CD14-positive monocyte (primary cell): ENCODE measurements around the gene OR10P1. TPM values are rescaled to one million over a fixed set of nuclear protein-coding genes. Genes with fewer than 3 reads are reported as not detected.
A peak's percentile ranks its signal among the peaks of the same experiment; 100 is the strongest.

Source experiments
- DNase-seq, 3 donors: peaks; one replicate each; pipeline ENCODE4 v3.0.0-alpha.2; 2011 to 2022
- H2AFZ ChIP-seq: 2 replicates; pipeline ENCODE4 v1.6.0; 2012; ENCODE audit warnings: mild to moderate bottlenecking, low read depth, low read length, inconsistent platforms; ENCODE audit not compliant: insufficient read depth, poor library complexity, severe bottlenecking
- H3K27ac ChIP-seq, 2 donors: 1 replicate in 1 of 2; 2 replicates in 1 of 2; pipeline ENCODE4 v1.5.1; 2012 to 2013; ENCODE audit warnings: low read length in 2 of 2, control low read depth in 1 of 2, inconsistent platforms in 1 of 2, low read depth in 1 of 2, mild to moderate bottlenecking in 1 of 2
- H3K27me3 ChIP-seq, 2 donors: one replicate each; pipeline versions ENCODE4 v1.6.0 to v1.6.1; 2011 to 2013; ENCODE audit warnings: low read length in 2 of 2; ENCODE audit not compliant: control insufficient read depth in 2 of 2, insufficient read depth in 2 of 2
- H3K36me3 ChIP-seq, 2 donors: replicated peaks in 1 of 2; 1 replicate in 1 of 2; 2 replicates in 1 of 2; pipeline versions ENCODE4 v1.5.1 to v1.6.1; 2012 to 2013; ENCODE audit warnings: low read length in 2 of 2, control low read depth in 1 of 2, inconsistent platforms in 1 of 2, mild to moderate bottlenecking in 1 of 2; ENCODE audit not compliant: insufficient read depth in 2 of 2, control insufficient read depth in 1 of 2
- H3K4me1 ChIP-seq, 2 donors: 1 replicate in 1 of 2; 2 replicates in 1 of 2; pipeline versions ENCODE4 v1.5.1 to v1.6.1; 2012 to 2013; ENCODE audit warnings: low read length in 2 of 2, control low read depth in 1 of 2, inconsistent platforms in 1 of 2, mild to moderate bottlenecking in 1 of 2, moderate library complexity in 1 of 2; ENCODE audit not compliant: insufficient read depth in 2 of 2, control insufficient read depth in 1 of 2
- H3K4me2 ChIP-seq: replicated peaks from 2 replicates; pipeline ENCODE3; 2012; ENCODE audit warnings: low read length, moderate library complexity, mild to moderate bottlenecking; ENCODE audit not compliant: poor library complexity, severe bottlenecking; ENCODE audit errors: extremely low read depth
- H3K4me3 ChIP-seq, 3 experiments: fragments of 200-600 bp in 1 of 3; sonication (generic) in 1 of 3; replicated peaks in 1 of 3; 1 replicate in 2 of 3; 2 replicates in 1 of 3; pipeline ENCODE4 v1.5.1; 2011 to 2013; ENCODE audit warnings: low read length in 3 of 3, mild to moderate bottlenecking in 3 of 3, control low read depth in 2 of 3, low read depth in 2 of 3, inconsistent platforms in 1 of 3, moderate library complexity in 1 of 3
- H3K79me2 ChIP-seq: 2 replicates; pipeline ENCODE4 v1.6.0; 2012; ENCODE audit warnings: mild to moderate bottlenecking, control low read depth, inconsistent platforms, low read length, moderate library complexity; ENCODE audit not compliant: insufficient read depth
- H3K9ac ChIP-seq: 2 replicates; pipeline ENCODE4 v1.6.0; 2017; ENCODE audit warnings: low read length, mild to moderate bottlenecking; ENCODE audit not compliant: insufficient read depth, poor library complexity, severe bottlenecking
- H3K9me3 ChIP-seq, 2 donors: replicated peaks in 1 of 2; 1 replicate in 1 of 2; 2 replicates in 1 of 2; pipeline versions ENCODE4 v1.5.1 to v1.6.1; 2012 to 2013; ENCODE audit warnings: low read length in 2 of 2, control low read depth in 1 of 2; ENCODE audit not compliant: control insufficient read depth in 1 of 2, insufficient read depth in 1 of 2
- H4K20me1 ChIP-seq: 2 replicates; pipeline ENCODE4 v1.6.0; 2012; ENCODE audit warnings: mild to moderate bottlenecking, low read length, control low read depth, moderate library complexity; ENCODE audit not compliant: insufficient read depth
- H3K27ac Mint-ChIP-seq, 7 donors: one replicate each; pipeline ENCODE4 v1.8.0; 2020; ENCODE audit warnings: mild to moderate bottlenecking in 7 of 7, mixed read lengths in 7 of 7, moderate library complexity in 6 of 7, inconsistent platforms in 2 of 7
- H3K27me3 Mint-ChIP-seq, 3 donors: one replicate each; pipeline ENCODE4 v1.8.0; 2021 to 2022; ENCODE audit warnings: low read depth in 3 of 3, mild to moderate bottlenecking in 3 of 3, mixed read lengths in 3 of 3, moderate library complexity in 3 of 3, inconsistent platforms in 1 of 3
- H3K36me3 Mint-ChIP-seq, 2 donors: one replicate each; pipeline ENCODE4 v1.8.0; 2020; ENCODE audit warnings: mixed read lengths in 2 of 2, inconsistent platforms in 1 of 2, mild to moderate bottlenecking in 1 of 2
- H3K4me1 Mint-ChIP-seq: one replicate; pipeline ENCODE4 v1.8.0; 2020; ENCODE audit warnings: mild to moderate bottlenecking, mixed read lengths
- H3K4me3 Mint-ChIP-seq, 2 donors: one replicate each; pipeline ENCODE4 v1.8.0; 2020; ENCODE audit warnings: mild to moderate bottlenecking in 2 of 2, mixed read lengths in 2 of 2, moderate library complexity in 1 of 2
- H3K9me3 Mint-ChIP-seq, 7 donors: one replicate each; pipeline ENCODE4 v1.8.0; 2020 to 2022; ENCODE audit warnings: mixed read lengths in 7 of 7, mild to moderate bottlenecking in 6 of 7, moderate library complexity in 6 of 7, inconsistent platforms in 2 of 7
- CTCF ChIP-seq: fragments of 200-600 bp; IDR thresholded peaks from one replicate; pipeline ENCODE4 v1.8.0; 2022; ENCODE audit warnings: antibody characterized with exemption, mild to moderate bottlenecking
- WGBS: methylation state at CpG from one replicate; pipeline ENCODE4 v1.1.5; 2013; ENCODE audit warnings: missing lambda C conversion rate; ENCODE audit not compliant: insufficient coverage; 5-methylcytosine and 5-hydroxymethylcytosine counted together
- intact Hi-C, 2 donors: fragments of 100-400 bp; cut with micrococcal nuclease; formaldehyde crosslinking; loops; one replicate each; pipeline versions ENCODE4 v1.15.0 to v1.15.1; 2023
- polyA plus RNA-seq, 3 donors: library from polyadenylated mRNA; depleted of rRNA in 1 of 3; unstranded in 2 of 3; stranded (reverse) in 1 of 3; fragments of 300-500 nt in 2 of 3; fragments of >200 nt in 1 of 3; fragmentation: Illumina TruSeq in 2 of 3; gene quantifications; 1 replicate in 2 of 3; 2 replicates in 1 of 3; pipeline ENCODE4 v1.2.3, GENCODE V29; 2012 to 2021

The OR10P1 gene
- polyA plus RNA-seq, 3 donors = not detected

GRCh38 chr12:55658212-55658611 lies 21.5 kb downstream of the OR10P1 start:
- no peaks in the 10 kb centered on the region for H3K27me3 ChIP-seq
- no peaks in the 10 kb centered on the region for H4K20me1 ChIP-seq
- Mint-ChIP-seq H3K27me3 (peaks cover 0 to 2% (median 2%) of the 10 kb centered on the region in 3 donors), H3K4me1 (peaks cover 29% of the 10 kb centered on the region), H3K9me3 (peaks cover 0 to 7% (median 3%) of the 10 kb centered on the region in 7 donors), H3K4me3 (no peak overlapping the region), H3K27ac (peak overlapping the region in 1 of 7 donors; percentile 35), H3K36me3 (no peaks in the 10 kb centered on the region)
- no peak overlapping the region for H3K4me3 ChIP-seq
- intact Hi-C loops = loop anchor here (5.0 kb wide), 3 partner anchors 36 to 64 kb away; partner anchors contain the start of gene RDH5 (in 1 of the 2)
- H3K27ac ChIP-seq = no peak overlapping the region
- 100% methylated on average over 2 of the region's 6 CpGs for WGBS
- H2AFZ ChIP-seq = no peak overlapping the region
- peaks cover 0 to 4% of the 10 kb centered on the region in 2 donors for H3K9me3 ChIP-seq
- no peak overlapping the region for H3K4me2 ChIP-seq
- no peaks in the 10 kb centered on the region for H3K36me3 ChIP-seq
- no peak overlapping the region for H3K9ac ChIP-seq
- no peak for TF ChIP-seq CTCF
- DNase-seq = no peak
- H3K79me2 ChIP-seq = no peaks in the 10 kb centered on the region
- peaks cover 3 to 7% of the 10 kb centered on the region in 2 donors for H3K4me1 ChIP-seq

DNA sequence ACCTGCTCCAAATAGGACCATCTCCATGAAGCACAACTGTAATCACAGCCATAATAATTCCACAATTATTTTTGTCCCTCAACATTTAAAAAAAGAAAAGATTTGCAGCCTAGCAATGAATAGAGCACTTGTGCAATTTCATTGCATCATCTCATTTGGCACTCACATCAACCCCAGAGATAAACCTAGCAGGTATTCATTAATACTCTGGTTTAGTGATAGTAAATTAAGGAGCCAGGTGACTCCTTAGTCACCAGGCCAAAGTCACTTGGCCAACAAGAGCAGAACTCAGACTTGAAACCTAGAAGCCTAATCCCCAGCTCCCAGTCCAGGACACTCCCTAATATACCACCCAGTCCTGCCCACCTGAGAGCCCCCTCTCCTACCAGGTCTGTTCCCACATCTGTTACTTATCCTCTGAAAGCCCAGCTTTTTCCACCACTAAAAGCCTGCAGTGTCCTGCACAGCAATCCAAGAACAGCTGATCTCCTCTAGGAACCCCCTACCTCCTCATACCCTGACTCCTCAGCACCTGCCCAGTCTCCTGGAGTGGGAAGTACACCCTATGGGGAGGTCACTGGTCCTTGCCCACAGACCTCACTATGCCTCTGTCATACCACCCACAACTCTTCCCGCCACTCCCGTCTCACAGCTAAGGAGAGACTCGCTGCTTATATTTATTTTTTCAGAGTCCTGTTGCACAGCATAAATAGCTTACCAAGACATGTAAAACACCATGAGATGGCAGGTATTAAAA lies 22.1 kb downstream of the OR10P1 start:
- intact Hi-C loops = loop anchor here (5.0 kb wide), 3 partner anchors 37 to 63 kb away; partner anchors contain the start of gene RDH5 (in 1 of the 2)
- no peak overlapping the region for H3K4me2 ChIP-seq
- H3K36me3 Mint-ChIP-seq = no peaks in the 10 kb centered on the region
- no peak overlapping the region for H2AFZ ChIP-seq
- no peak overlapping the region for H3K4me3 Mint-ChIP-seq
- DNase-seq = no peak
- TF ChIP-seq CTCF = no peak
- no peaks in the 10 kb centered on the region for H3K9me3 ChIP-seq
- H3K27me3 ChIP-seq = no peaks in the 10 kb centered on the region
- peaks cover 0 to 3% (median 0%) of the 10 kb centered on the region in 7 donors for H3K9me3 Mint-ChIP-seq
- peaks cover 29% of the 10 kb centered on the region for H3K4me1 Mint-ChIP-seq
- no CpG with 5 or more reads among the region's 3 CpGs for WGBS
- H3K27me3 Mint-ChIP-seq = peaks cover 0 to 2% (median 0%) of the 10 kb centered on the region in 3 donors
- no peaks in the 10 kb centered on the region for H4K20me1 ChIP-seq
- H3K9ac ChIP-seq = no peak overlapping the region
- H3K36me3 ChIP-seq = no peaks in the 10 kb centered on the region
- peak overlapping the region in 1 of 7 donors; percentile 35 for H3K27ac Mint-ChIP-seq
- no peak overlapping the region for H3K27ac ChIP-seq
- H3K4me1 ChIP-seq = peaks cover 3 to 7% of the 10 kb centered on the region in 2 donors
- H3K4me3 ChIP-seq = no peak overlapping the region
- H3K79me2 ChIP-seq = no peaks in the 10 kb centered on the region
